K562 (cell line): ENCODE measurements around the gene ST6GALNAC6. TPM values are rescaled to one million over a fixed set of nuclear protein-coding genes. Genes with fewer than 3 reads are reported as not detected.

Experiments
- ARID1B ChIP-seq: fragments of 450-650 bp; IDR thresholded peaks from 2 replicates; pipeline ENCODE4 v1.6.1; 2016; ENCODE audit warnings: antibody characterized with exemption, mild to moderate bottlenecking, inconsistent platforms
- ASH1L ChIP-seq: fragments of 450-650 bp; IDR thresholded peaks from 2 replicates; pipeline ENCODE4 v1.6.1; 2018; ENCODE audit warnings: borderline replicate concordance, mild to moderate bottlenecking, low read depth; ENCODE audit not compliant: partially characterized antibody
- DACH1 ChIP-seq: fragments of 450-650 bp; IDR thresholded peaks from 2 replicates; pipeline ENCODE4 v1.6.1; 2018; ENCODE audit not compliant: partially characterized antibody
- GATA2 ChIP-seq: sonication (generic); formaldehyde crosslinking; IDR thresholded peaks from 2 replicates; pipeline ENCODE4 v1.4.0; 2020; ENCODE audit warnings: mild to moderate bottlenecking, missing genetic modification reagents
- NRF1 ChIP-seq, 2 experiments: fragments of 450-650 bp; IDR thresholded peaks in 1 of 2; conservative IDR thresholded peaks in 1 of 2; 2 replicates each; pipeline ENCODE4 v1.6.1; 2014; ENCODE audit warnings: mild to moderate bottlenecking in 2 of 2
- ZBTB2 ChIP-seq: fragments of 450-650 bp; IDR thresholded peaks from 2 replicates; pipeline ENCODE4 v1.6.1; 2016; ENCODE audit warnings: antibody characterized with exemption
- ZC3H4 ChIP-seq: sonication (generic); formaldehyde crosslinking; IDR thresholded peaks from 2 replicates; pipeline ENCODE4 v1.9.0; 2021; ENCODE audit warnings: missing genetic modification reagents, borderline replicate concordance
- ZNF561 ChIP-seq: fragments of 450-650 bp; formaldehyde crosslinking; conservative IDR thresholded peaks from 2 replicates; pipeline ENCODE4 v1.4.0; 2020; ENCODE audit warnings: mild to moderate bottlenecking, moderate library complexity
- ZNF668 ChIP-seq: fragments of 250-450 bp; sonication (Bioruptor Pico); IDR thresholded peaks from 2 replicates; pipeline ENCODE4 v1.8.0; 2022; ENCODE audit warnings: mild to moderate bottlenecking, inconsistent platforms
- polyA plus RNA-seq, 8 experiments: library from polyadenylated mRNA; depleted of rRNA in 4 of 8; stranded (reverse) in 5 of 8; unstranded in 3 of 8; fragments of >200 nt; fragmentation: Nextera tagmentation in 2 of 8; fragmentation: Illumina TruSeq in 1 of 8; extraction: Ambion mirVana in 2 of 8; extraction: Trizol in 1 of 8; gene quantifications; 2 replicates each; pipeline versions ENCODE4 v1.2.1 to v1.2.3, GENCODE V29; 2011 to 2014; ENCODE audit warnings: inconsistent platforms in 1 of 8, missing spikeins in 1 of 8
- total RNA-seq, 7 experiments: library from RNA; depleted of rRNA in 6 of 7; stranded (reverse); fragments of >200 nt in 6 of 7; fragmentation: Illumina TruSeq in 2 of 7; extraction: Trizol in 2 of 7; gene quantifications; 2 replicates each; pipeline versions ENCODE4 v1.2.1 to v1.2.3, GENCODE V29; 2011 to 2021; ENCODE audit warnings: low replicate concordance in 1 of 7

Gene ST6GALNAC6
- total and polyA plus RNA-seq, 9 of the 15 experiments (the other 6 are each of a cell fraction or from before 2014, with no cell fraction given) = 0.13 to 23.0 (median 14.5) TPM

GRCh38 chr9:127918183-127919107, 19.0 kb upstream of the ST6GALNAC6 start (continued):
- TF ChIP-seq ZC3H4 (CRISPR knock-in tag) (no peak), ASH1L (no peak), ZNF668 (CRISPR knock-in tag) (no peak), ZBTB2 (no peak), ZNF561 (CRISPR knock-in tag) (no peak), ARID1B (no peak), DACH1 (no peak), NRF1 (conservative IDR thresholded peaks at IDR 0.05 in 1 of 2, IDR thresholded peaks at IDR 0.05 in 1 of 2) (no peak), GATA2 (CRISPR knock-in tag) (peak; percentile 32; the same call in 1 of the 2 replicates)
- TF ChIP-seq, all 486 proteins: peak for 27
